HG02642 (cell line): ENCODE measurements around the gene KEL.

Source experiments
- ATAC-seq: cut with Tn5 transposase; IDR thresholded peaks from one replicate; pipeline ENCODE4 v1.9.1; 2021; ENCODE audit warnings: mild to moderate bottlenecking; ENCODE audit not compliant: unreplicated experiment, poor library complexity

Gene KEL

GRCh38 chr7:142901426-142902259 is 60.5 kb downstream of the KEL start:
- ATAC-seq: no peak

- no peak for ATAC-seq
Observed at GRCh38 chr7:142899661-142900060, 62.5 kb downstream of the KEL start.

DNA sequence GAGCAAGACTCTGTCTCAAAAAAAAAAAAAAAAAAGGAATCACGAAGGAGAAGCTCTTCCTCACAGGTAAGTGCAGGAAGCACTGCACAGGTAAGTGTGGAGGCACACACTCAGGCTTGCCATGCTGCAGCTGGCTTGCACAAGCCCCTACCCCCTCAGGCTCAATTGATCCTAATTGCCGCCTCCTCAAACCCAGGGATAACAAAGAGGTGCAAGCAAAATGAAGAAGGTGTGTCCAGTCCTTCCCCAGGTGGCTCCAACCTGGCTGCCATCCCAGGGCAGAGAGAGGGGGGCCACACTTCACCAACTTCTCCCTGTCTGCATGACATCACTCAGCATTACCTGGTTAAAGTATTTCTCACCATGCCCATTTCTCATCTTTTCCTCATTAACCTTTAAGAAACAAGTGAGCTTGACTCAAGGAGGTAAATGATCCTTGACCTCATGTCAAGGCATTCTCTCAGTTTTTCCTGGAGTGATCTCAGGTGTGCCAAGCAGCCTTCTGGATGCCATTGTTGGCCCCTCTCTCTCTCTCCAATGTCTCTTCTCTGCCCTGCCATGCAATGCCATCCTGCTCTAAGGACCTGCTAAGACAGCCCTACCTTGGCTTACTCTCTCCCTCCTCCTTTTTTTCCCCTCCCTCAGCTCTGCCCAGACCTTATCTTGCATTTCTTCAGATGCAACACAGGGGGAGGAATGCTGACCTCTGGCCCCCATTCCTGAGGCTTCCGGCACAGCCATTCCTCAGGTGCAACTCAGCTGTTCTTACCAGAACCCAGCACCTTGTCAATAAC is 63.6 kb downstream of the KEL start:
- ATAC-seq: no peak

- no peak for ATAC-seq
Observed at GRCh38 chr7:142897691-142898090, 64.5 kb downstream of the KEL start.

DNA sequence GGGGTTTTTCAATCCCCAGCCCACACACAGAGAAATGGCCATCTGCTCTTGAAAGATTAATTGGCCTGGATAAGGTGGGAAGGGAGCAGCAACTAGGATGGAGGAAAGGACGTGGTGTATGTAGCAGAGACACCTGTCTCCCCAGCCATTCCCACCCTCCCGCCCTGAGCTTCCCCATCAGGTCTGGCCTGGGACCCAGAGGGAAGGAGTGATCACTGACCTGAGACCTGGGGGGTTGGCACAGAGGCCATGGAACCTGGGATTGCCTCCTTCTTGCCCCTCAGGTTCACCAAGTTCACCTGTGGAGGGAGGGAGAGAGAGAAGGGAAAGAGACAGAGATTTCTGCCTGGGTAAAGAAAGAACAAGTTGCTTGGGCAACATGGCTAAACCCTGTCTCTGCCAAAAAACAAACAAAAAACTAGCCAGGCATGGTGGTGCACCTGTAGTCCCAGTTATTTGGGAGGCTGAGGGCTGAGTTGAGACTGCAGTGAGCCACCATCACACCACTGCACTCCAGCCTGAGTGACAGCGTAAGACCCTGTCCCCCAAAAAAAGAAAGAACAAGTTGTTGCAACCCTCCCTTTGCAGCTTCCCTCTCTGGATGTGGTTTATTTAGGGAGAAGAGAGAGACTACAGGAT is 65.3 kb downstream of the KEL start:
- no peak for ATAC-seq

- no peak for ATAC-seq
Observed at GRCh38 chr7:142896151-142896550, 66.0 kb downstream of the KEL start.

- ATAC-seq: no peak
Observed at GRCh38 chr7:142894985-142895593, 67.1 kb downstream of the KEL start.

DNA sequence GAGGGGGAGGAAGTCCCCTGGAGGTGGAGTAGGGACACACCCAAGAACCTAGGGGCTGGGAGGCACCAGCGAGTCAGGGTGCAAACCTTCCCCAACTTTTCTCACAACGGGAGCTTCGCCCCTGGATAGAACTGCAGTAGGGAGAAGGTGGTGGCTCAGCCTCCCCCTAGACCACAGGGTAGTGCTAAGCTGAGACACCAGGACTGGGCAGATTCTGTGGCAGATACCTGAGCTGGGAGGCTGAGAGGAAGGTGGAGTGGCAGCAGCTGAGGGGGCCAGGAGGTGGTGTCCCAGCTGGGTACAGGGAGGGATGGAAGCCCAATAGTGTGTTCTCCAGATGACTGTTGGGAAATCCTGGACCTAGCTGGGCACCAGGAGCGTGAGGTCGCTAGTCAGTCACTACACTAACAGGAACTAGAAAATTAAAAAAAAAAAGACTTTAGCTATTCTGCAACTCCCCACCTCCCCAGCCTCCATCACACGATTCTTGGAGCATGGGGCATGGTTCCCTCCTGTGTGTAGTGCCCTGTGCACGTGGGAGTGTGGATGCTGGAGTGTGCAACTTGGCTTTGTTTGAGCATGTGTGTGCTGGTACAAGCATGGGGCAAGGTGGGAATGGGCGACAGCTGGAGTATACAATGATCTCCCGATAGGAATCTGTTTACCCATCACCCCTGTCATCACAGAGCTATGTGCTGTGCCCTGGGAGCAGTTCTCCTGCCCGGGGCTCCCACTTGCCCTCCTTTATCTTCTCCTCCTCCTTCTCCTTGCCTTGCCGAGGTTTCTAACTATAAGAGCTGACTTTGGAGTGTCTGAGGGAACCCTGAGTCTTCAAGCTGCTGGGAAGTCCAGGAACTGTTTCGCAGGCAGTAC is 67.8 kb downstream of the KEL start:
- ATAC-seq: no peak

GRCh38 chr7:142892951-142893350 is 69.2 kb downstream of the KEL start:
- no peak for ATAC-seq

GRCh38 chr7:142891490-142892082 is 70.6 kb downstream of the KEL start:
- no peak for ATAC-seq
